SJCRH30 (cell line): ENCODE data around the gene B4GAT1. TPM values are rescaled to one million over a fixed set of nuclear protein-coding genes. Genes with fewer than 3 reads are reported as not detected.

Source experiments
- DNase-seq, 2 experiments: peaks; one replicate each; pipeline ENCODE4 v3.0.0-alpha.2; 2015 to 2020
- H3K27ac ChIP-seq: fragments of 250-450 bp; sonication (Bioruptor Pico); 2 replicates; pipeline ENCODE4 v1.5.1; 2020; ENCODE audit warnings: mild to moderate bottlenecking, moderate library complexity
- H3K27me3 ChIP-seq: fragments of 250-450 bp; sonication (Bioruptor Pico); 2 replicates; pipeline ENCODE4 v1.5.1; 2020; ENCODE audit warnings: mild to moderate bottlenecking, moderate library complexity
- H3K36me3 ChIP-seq: fragments of 250-450 bp; sonication (Bioruptor Pico); 2 replicates; pipeline ENCODE4 v1.5.1; 2020; ENCODE audit warnings: mild to moderate bottlenecking, moderate library complexity
- H3K4me1 ChIP-seq: fragments of 250-450 bp; sonication (Bioruptor Pico); 2 replicates; pipeline ENCODE4 v1.5.1; 2020; ENCODE audit warnings: mild to moderate bottlenecking, moderate library complexity
- H3K4me3 ChIP-seq: fragments of 250-450 bp; sonication (Bioruptor Pico); 2 replicates; pipeline ENCODE4 v1.5.1; 2020; ENCODE audit warnings: mild to moderate bottlenecking, moderate library complexity
- H3K9me3 ChIP-seq: fragments of 250-450 bp; sonication (Bioruptor Pico); replicated peaks from 2 replicates; pipeline ENCODE4 v1.5.1; 2020; ENCODE audit warnings: mild to moderate bottlenecking, moderate library complexity
- total RNA-seq: library from RNA; depleted of rRNA; stranded (reverse); fragments of >200 nt; shearing (Covaris generic); gene quantifications from 2 replicates; pipeline ENCODE4 v1.2.3, GENCODE V29; 2014

B4GAT1 gene
- total RNA-seq, 1 experiment from 2014 or later, result 8.0 TPM

DNA sequence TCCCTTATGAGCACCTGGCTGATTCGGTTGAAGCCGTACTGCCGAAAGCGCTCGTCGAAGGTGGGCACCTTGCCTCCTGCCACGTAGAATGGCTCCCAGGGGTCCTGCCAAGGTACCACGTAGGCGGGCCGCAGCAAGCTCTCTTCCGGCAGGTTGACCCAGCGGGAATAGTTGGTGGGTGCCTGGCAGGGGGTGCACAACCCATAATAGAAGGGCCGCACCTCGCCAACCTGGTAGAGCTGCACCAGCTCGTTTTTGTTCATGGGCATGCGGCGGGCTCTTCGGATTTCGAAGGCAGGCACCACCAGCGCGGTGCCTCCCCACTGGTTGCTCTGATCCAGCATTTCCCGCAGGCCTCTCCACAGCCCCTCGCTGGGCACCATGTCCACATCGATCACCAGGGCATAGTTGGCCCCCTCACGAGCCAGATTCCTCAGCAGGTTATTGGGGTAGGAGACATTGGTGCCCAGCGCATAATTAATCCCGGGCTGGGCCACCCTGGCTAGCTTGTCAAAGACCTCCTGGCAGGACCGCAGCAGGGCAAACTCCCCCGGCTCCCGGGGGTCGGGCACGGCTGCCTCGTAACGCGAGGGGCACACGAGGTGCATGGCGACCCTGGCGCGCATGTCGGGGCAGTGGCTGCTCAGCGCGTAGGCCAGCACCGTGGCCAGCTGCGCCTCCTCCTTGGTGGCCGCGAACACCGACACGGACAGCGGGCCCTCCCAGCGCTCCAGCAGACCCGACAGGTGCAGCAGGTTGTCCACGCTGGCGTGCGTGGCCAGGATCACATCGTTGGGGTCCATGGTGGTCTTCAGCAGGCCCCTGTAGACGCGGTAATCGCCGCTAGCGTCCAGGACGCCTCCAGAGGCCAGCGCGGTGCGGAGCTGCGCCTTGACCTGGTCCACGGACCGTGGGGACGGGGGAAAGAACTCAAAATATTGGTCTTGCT lies 679 bp downstream of the B4GAT1 start:
- H3K27ac ChIP-seq, result no peak overlapping the region
- DNase-seq, result no peak

GRCh38 chr11:66345316-66345649 lies 2.1 kb downstream of the B4GAT1 start:
- Histone ChIP-seq H3K36me3 (no peaks in the 10 kb centered on the region), H3K9me3 (no peaks in the 10 kb centered on the region), H3K4me1 (peaks cover 2% of the 10 kb centered on the region; the same call in 1 of the 2 replicates), H3K27me3 (no peaks in the 10 kb centered on the region), H3K27ac (no peak overlapping the region), H3K4me3 (peak overlapping the region; percentile 74)
- DNase-seq, result no peak

More for the DNA sequence above, 679 bp downstream of the B4GAT1 start:
- Histone ChIP-seq H3K4me1 (peaks cover 2% of the 10 kb centered on the region; the same call in 1 of the 2 replicates), H3K4me3 (peak overlapping the region; percentile 69), H3K36me3 (no peaks in the 10 kb centered on the region), H3K27me3 (no peaks in the 10 kb centered on the region), H3K9me3 (no peaks in the 10 kb centered on the region)

DNA sequence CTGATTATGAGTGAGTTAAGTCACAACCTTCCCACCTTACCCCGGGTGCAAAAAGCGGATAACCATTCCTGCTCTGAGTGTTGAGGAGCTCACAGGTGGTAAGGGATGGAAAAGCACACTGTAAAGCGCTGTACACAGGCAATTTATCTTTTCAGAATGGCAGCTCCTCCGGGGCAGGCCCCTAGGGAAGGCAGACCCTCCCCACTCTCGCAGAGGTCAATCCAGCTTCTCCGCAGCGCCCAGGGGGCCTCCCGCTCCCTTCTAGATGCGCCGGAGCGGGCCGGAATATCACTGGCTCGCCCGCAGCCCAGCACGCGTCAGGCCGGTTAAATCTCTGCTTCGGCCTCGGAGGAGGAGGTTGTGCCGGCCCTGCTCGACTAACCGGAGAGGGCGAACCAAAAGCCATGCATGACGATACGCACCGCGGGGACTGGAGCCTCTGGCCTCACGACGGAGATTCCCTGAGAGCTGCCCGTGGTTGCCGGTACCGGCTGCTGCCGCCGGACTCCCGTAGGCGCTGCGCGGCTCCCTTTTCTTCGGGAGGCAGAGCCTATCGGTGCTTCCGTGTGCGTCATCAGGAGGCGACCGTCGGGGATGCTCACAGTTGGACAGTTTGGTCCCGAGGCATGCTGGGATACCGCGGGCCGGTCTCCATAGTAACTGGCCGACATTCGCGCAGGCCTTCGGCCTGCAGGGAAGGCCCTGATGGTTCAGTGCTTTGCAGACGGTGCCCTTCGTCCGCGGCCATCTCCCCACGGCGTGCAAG lies 2.7 kb downstream of the B4GAT1 start, which contains the start of gene BRMS1:
Gene BRMS1, minus strand, starts transcription at position 555 of the 766 bp plus-strand sequence. CDS start 2,870 bp downstream, outside the sequence.
- H3K4me1 ChIP-seq, result peaks cover 2% of the 10 kb centered on the region; the same call in 1 of the 2 replicates

GRCh38 chr11:66343176-66343575 lies 4.3 kb downstream of the B4GAT1 start:
- H3K9me3 ChIP-seq, result no peaks in the 10 kb centered on the region
- peaks cover 2% of the 10 kb centered on the region; the same call in 1 of the 2 replicates for H3K4me1 ChIP-seq
- no peak overlapping the region for H3K4me3 ChIP-seq
- no peaks in the 10 kb centered on the region for H3K36me3 ChIP-seq
- H3K27ac ChIP-seq, result no peak overlapping the region
- no peak for DNase-seq
- H3K27me3 ChIP-seq, result no peaks in the 10 kb centered on the region

More for the DNA sequence above, 2.7 kb downstream of the B4GAT1 start, which contains the start of gene BRMS1:
- peak; percentile 96 for DNase-seq
- H3K9me3 ChIP-seq, result no peaks in the 10 kb centered on the region
- peak within 1 kb of the TSS; percentile 5; the same call in 1 of the 2 replicates for H3K27ac ChIP-seq
- H3K4me3 ChIP-seq, result peak within 1 kb of the TSS; percentile 74
- no peaks in the 10 kb centered on the region for H3K27me3 ChIP-seq
- H3K36me3 ChIP-seq, result no peaks in the 10 kb centered on the region

- Histone ChIP-seq H3K27ac (no peak overlapping the region), H3K4me3 (no peak overlapping the region), H3K27me3 (no peaks in the 10 kb centered on the region), H3K9me3 (no peaks in the 10 kb centered on the region), H3K36me3 (no peaks in the 10 kb centered on the region), H3K4me1 (peaks cover 12% of the 10 kb centered on the region)
- no peak for DNase-seq
Observed at GRCh38 chr11:66341502-66342126, 5.8 kb downstream of the B4GAT1 start.

DNA sequence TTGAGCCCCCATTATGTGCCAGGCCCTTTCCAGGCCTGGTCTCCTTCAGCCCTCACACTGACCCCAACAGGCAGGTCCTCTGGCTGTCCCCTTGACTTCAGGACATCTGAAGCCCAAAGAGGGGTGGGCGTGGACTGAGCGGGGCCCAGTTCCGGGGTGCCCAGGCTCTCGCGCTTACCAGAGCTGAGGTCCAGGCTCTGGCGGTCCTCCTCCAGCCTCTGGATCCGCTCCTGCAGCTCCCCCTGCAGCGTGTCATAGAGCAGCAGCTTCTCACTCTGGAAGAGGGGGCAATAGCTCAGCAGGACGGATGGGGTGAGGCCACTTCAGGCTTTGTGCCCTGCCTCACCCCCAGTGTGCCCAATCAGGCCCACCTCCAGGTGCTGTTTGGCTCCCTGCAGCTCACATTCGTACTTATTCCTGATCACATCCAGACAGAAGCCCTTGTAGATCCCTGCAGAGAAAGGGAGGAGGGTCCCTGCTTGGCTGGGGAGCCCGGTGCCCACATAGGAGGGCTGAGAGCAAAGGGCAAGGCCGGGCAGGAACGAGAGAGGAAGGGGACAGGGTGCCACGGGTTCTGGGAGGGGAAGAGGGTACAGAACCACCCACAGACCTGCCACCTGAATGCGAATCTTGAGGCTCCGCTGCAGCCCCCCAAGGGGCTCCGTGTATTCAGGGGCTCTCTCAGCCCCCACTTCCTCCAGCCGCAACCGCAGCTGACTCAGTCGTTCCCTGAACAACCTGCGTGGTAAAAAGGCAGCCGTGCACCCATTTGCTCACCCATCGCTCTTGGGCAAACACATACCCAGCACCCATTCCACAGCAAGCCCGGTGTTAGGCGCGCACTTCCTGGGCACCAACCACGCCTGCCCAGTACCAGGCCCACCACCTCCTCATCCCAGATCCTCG lies 6.6 kb downstream of the B4GAT1 start:
- Histone ChIP-seq H3K27me3 (no peaks in the 10 kb centered on the region), H3K4me3 (no peak overlapping the region), H3K4me1 (peaks cover 15% of the 10 kb centered on the region), H3K9me3 (no peaks in the 10 kb centered on the region), H3K27ac (no peak overlapping the region), H3K36me3 (no peaks in the 10 kb centered on the region)
- DNase-seq, result no peak

DNA sequence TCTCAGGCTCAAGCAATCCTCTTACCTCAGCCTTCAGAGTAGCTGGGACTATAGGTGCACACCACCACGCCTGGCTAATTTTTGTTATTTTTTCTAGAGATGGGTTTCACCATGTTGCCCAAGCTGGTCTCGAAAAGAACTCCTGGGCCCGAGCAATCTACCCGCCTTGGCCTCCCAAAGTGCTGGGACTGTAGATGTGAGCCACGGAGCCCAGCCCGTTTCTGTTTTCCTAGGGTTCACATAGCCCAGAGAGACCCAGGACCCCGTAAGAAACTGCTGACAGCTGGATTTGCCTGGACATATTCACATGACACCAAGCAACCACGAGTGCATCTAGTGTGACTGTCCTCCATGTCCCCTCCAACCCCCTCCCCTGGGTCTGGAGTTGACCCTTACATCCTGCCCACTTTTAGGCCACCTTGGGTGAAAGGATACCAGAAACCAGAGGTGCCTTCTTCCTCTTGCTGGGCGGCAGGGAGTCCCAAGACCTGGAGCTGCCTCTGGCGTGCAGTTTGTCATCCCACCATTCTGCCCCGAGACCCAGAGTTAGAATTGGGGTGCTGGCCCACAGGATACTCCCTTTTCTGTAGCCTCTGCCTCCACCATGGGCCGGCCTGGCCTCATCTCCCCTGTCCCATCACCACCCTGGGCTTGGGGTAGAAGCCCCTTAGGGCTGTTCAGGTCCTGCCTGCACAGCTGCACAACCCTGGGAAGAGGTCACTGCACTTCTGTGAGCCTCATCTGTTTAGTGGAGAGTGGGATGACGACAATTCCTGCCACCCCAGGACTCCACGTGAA lies 7.5 kb downstream of the B4GAT1 start:
- Histone ChIP-seq H3K4me1 (peaks cover 15% of the 10 kb centered on the region), H3K9me3 (no peaks in the 10 kb centered on the region), H3K27me3 (no peaks in the 10 kb centered on the region), H3K27ac (no peak overlapping the region), H3K36me3 (no peaks in the 10 kb centered on the region), H3K4me3 (no peak overlapping the region)
- no peak for DNase-seq

GRCh38 chr11:66339162-66339675 lies 8.2 kb downstream of the B4GAT1 start:
- Histone ChIP-seq H3K36me3 (no peaks in the 10 kb centered on the region), H3K27me3 (no peaks in the 10 kb centered on the region), H3K4me3 (no peak overlapping the region), H3K27ac (no peak overlapping the region), H3K4me1 (peaks cover 15% of the 10 kb centered on the region), H3K9me3 (no peaks in the 10 kb centered on the region)
- DNase-seq, result no peak

GRCh38 chr11:66338276-66339161 lies 8.9 kb downstream of the B4GAT1 start:
- no peaks in the 10 kb centered on the region for H3K27me3 ChIP-seq
- no peaks in the 10 kb centered on the region for H3K36me3 ChIP-seq
- no peak overlapping the region for H3K27ac ChIP-seq

GRCh38 chr11:66337103-66337899 lies 10.1 kb downstream of the B4GAT1 start:
- Histone ChIP-seq H3K36me3 (no peaks in the 10 kb centered on the region), H3K9me3 (no peaks in the 10 kb centered on the region), H3K4me3 (no peak overlapping the region), H3K27me3 (no peaks in the 10 kb centered on the region), H3K27ac (peak overlapping the region; percentile 31; the same call in 1 of the 2 replicates), H3K4me1 (peaks cover 15% of the 10 kb centered on the region)
- no peak for DNase-seq

More at GRCh38 chr11:66338276-66339161, 8.9 kb downstream of the B4GAT1 start:
- no peaks in the 10 kb centered on the region for H3K9me3 ChIP-seq
- H3K4me1 ChIP-seq, result peaks cover 15% of the 10 kb centered on the region
- H3K4me3 ChIP-seq, result no peak overlapping the region
- DNase-seq, result no peak

- peak; percentile 67 to 69 for DNase-seq
- Histone ChIP-seq H3K4me3 (peak within 1 kb of the TSS; percentile 55), H3K9me3 (no peaks in the 10 kb centered on the region), H3K27me3 (no peaks in the 10 kb centered on the region), H3K36me3 (no peaks in the 10 kb centered on the region), H3K4me1 (peaks cover 15% of the 10 kb centered on the region), H3K27ac (peak within 1 kb of the TSS; percentile 31)
Observed at GRCh38 chr11:66336234-66337102, 11.0 kb downstream of the B4GAT1 start, which contains the start of gene RIN1. Gene RIN1 (minus strand): TSS chr11:66336434. CDS start chr11:66336402, 32 bp downstream.
